ENCODE measurements around the gene PRICKLE2.

Gene PRICKLE2

DNA sequence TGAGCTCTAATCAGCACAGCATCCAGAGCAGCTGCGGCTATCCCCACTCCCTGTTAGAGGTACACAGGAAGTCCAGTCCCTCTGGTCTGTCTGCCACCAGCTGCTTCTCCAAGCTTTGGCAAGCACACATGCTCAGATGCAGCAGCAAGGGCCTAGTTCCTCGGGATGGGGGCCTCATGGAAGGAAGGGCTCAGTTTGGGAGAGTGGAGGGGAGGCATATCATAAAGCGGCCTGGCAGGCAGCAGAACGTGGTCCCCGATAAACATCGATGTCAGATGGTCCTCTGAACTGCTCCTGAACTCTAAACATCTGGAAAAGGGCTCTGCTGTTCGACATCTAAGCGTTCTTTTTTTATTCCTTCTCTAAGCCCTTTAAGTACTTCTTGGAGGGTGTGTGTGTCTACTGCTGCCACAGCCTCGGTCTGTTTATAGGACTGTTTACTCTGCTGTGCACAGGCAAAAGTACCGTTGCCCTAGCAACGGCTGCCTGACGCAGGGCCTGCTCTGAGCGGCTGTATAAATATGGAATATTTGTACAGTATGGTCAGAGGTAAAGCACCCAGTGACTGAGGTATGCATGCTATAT lies 74.6 kb downstream of the PRICKLE2 start:
- Histone ChIP-seq H3K27ac (ENCODE audit: low read depth, low read length) (no peak overlapping the region), H3K4me2 (ENCODE audit: low read length) (no peak overlapping the region), H3K9me3 (ENCODE audit: control insufficient read depth, insufficient read depth, low read length) (no peaks in the 10 kb centered on the region), H3K4me1 (ENCODE audit: control insufficient read depth, low read length) (no peaks in the 10 kb centered on the region), H4K20me1 (ENCODE audit: control insufficient read depth, insufficient read depth, low read depth, low read length) (no peaks in the 10 kb centered on the region), H3K36me3 (ENCODE audit: control insufficient read depth, low read length) (no peaks in the 10 kb centered on the region), H3K79me2 (ENCODE audit: control insufficient read depth, low read length) (peaks cover 3% of the 10 kb centered on the region; the same call in 1 of the 2 replicates), H3K9me2 (replicated peaks; ENCODE audit: control insufficient read depth, low read length) (no peaks in the 10 kb centered on the region), H3K27me3 (ENCODE audit: control insufficient read depth, low read length) (no peaks in the 10 kb centered on the region), H3F3A (ENCODE audit: control insufficient read depth, insufficient read depth) (no peaks in the 10 kb centered on the region), H3K4me3 (ENCODE audit: low read length) (no peak overlapping the region)
- TF ChIP-seq, protein P1, sequence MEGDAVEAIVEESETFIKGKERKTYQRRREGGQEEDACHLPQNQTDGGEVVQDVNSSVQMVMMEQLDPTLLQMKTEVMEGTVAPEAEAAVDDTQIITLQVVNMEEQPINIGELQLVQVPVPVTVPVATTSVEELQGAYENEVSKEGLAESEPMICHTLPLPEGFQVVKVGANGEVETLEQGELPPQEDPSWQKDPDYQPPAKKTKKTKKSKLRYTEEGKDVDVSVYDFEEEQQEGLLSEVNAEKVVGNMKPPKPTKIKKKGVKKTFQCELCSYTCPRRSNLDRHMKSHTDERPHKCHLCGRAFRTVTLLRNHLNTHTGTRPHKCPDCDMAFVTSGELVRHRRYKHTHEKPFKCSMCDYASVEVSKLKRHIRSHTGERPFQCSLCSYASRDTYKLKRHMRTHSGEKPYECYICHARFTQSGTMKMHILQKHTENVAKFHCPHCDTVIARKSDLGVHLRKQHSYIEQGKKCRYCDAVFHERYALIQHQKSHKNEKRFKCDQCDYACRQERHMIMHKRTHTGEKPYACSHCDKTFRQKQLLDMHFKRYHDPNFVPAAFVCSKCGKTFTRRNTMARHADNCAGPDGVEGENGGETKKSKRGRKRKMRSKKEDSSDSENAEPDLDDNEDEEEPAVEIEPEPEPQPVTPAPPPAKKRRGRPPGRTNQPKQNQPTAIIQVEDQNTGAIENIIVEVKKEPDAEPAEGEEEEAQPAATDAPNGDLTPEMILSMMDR (IDR thresholded peaks at IDR 0.05; ENCODE audit: low read depth, low read length, poor library complexity, severe bottlenecking): no peak
- TF ChIP-seq EZH2phosphoT487 (IDR thresholded peaks at IDR 0.05; ENCODE audit: borderline replicate concordance, low read length): no peak

DNA sequence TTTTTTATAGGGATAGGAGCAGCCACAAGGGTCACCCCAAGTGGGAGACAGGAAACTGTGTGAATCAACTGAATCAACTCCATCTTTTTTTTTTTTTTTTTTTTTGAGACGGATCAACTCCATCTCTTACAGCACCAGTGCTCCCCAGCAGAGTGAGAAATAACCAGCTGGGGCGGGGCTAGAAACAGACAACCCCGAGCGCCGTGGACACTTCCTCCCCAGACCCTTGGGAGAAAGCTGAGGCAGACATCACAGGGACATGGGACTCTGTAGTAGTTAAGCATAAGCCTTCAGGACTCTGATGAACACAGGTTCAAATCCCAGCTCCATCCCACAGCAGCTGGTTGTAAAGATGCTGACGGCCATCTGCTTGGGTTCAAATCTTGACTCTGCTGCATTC lies 75.4 kb downstream of the PRICKLE2 start:
- no peaks in the 10 kb centered on the region for H3K9me2 ChIP-seq (replicated peaks; ENCODE audit: control insufficient read depth, low read length)
- peaks cover 3% of the 10 kb centered on the region; the same call in 1 of the 2 replicates for H3K79me2 ChIP-seq (ENCODE audit: control insufficient read depth, low read length)
- H3K27me3 ChIP-seq (ENCODE audit: control insufficient read depth, low read length): no peaks in the 10 kb centered on the region
- no peaks in the 10 kb centered on the region for H3K9me3 ChIP-seq (ENCODE audit: control insufficient read depth, insufficient read depth, low read length)
- TF ChIP-seq, protein P1 (IDR thresholded peaks at IDR 0.05; ENCODE audit: low read depth, low read length, poor library complexity, severe bottlenecking): no peak
- no peak for TF ChIP-seq EZH2phosphoT487 (IDR thresholded peaks at IDR 0.05; ENCODE audit: borderline replicate concordance, low read length)
- no peak overlapping the region for H3K4me2 ChIP-seq (ENCODE audit: low read length)
- H3K36me3 ChIP-seq (ENCODE audit: control insufficient read depth, low read length): no peaks in the 10 kb centered on the region
- no peak overlapping the region for H3K27ac ChIP-seq (ENCODE audit: low read depth, low read length)
- H3F3A ChIP-seq (ENCODE audit: control insufficient read depth, insufficient read depth): no peaks in the 10 kb centered on the region
- H4K20me1 ChIP-seq (ENCODE audit: control insufficient read depth, insufficient read depth, low read depth, low read length): no peaks in the 10 kb centered on the region
- no peaks in the 10 kb centered on the region for H3K4me1 ChIP-seq (ENCODE audit: control insufficient read depth, low read length)
- no peak overlapping the region for H3K4me3 ChIP-seq (ENCODE audit: low read length)

DNA sequence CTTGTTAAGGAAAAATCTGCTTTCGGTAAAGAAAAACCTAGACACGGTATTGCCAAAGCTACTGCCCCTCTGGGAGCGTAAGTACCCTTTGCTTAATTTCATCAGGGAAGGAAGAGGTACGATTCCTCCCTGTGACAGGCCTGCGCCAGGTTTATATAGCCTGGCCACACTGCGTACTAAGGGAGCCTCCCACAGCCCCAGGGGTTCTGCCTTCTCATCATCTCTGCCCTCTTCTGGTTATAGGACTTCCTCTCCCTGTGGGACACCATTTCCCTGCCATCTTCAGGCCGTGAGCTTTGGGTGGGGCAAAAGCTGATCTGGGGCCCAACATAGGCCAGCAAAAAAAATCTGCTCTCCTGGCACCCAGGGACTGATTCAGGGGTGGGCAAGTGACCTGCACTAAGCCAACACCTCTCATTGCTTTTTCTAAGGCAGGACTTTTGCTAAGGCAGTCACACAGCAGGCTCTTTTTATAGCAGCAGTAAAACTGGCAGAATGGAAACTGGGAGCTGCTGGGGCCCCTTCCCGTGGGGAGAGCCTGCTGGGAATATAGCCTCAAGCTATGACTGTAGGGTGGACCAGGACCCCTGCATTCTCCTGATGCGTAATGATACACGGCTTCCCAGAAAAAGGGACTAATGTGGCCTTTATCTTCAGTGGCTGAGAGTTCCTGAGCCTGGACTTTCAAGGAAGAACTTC lies 76.2 kb downstream of the PRICKLE2 start:
- TF ChIP-seq EZH2phosphoT487 (IDR thresholded peaks at IDR 0.05; ENCODE audit: borderline replicate concordance, low read length): no peak
- TF ChIP-seq, protein P1 (IDR thresholded peaks at IDR 0.05; ENCODE audit: low read depth, low read length, poor library complexity, severe bottlenecking): no peak
- Histone ChIP-seq H4K20me1 (ENCODE audit: control insufficient read depth, insufficient read depth, low read depth, low read length) (no peaks in the 10 kb centered on the region), H3K79me2 (ENCODE audit: control insufficient read depth, low read length) (peaks cover 3% of the 10 kb centered on the region; the same call in 1 of the 2 replicates), H3K4me1 (ENCODE audit: control insufficient read depth, low read length) (no peaks in the 10 kb centered on the region), H3K4me3 (ENCODE audit: low read length) (no peak overlapping the region), H3K36me3 (ENCODE audit: control insufficient read depth, low read length) (no peaks in the 10 kb centered on the region), H3K9me2 (replicated peaks; ENCODE audit: control insufficient read depth, low read length) (no peaks in the 10 kb centered on the region), H3K4me2 (ENCODE audit: low read length) (no peak overlapping the region), H3K9me3 (ENCODE audit: control insufficient read depth, insufficient read depth, low read length) (no peaks in the 10 kb centered on the region), H3K27me3 (ENCODE audit: control insufficient read depth, low read length) (no peaks in the 10 kb centered on the region), H3F3A (ENCODE audit: control insufficient read depth, insufficient read depth) (no peaks in the 10 kb centered on the region), H3K27ac (ENCODE audit: low read depth, low read length) (no peak overlapping the region)

All from DOHH2 (cell line).